HepG2 (cell line): ENCODE measurements around the gene HYAL2. TPM values are rescaled to one million over a fixed set of nuclear protein-coding genes. Genes with fewer than 3 reads are reported as not detected.

ENCODE experiments used
- CAMTA2 ChIP-seq: sonication (generic); formaldehyde crosslinking; IDR thresholded peaks from 2 replicates; pipeline ENCODE4 v1.4.0; 2020; ENCODE audit warnings: mild to moderate bottlenecking, missing genetic modification reagents, borderline replicate concordance
- CENPX ChIP-seq: sonication (generic); formaldehyde crosslinking; IDR thresholded peaks from 2 replicates; pipeline ENCODE4 v1.9.0; 2021; ENCODE audit warnings: mild to moderate bottlenecking, missing genetic modification reagents, moderate library complexity
- CHD2 ChIP-seq: IDR thresholded peaks from 2 replicates; pipeline ENCODE4 v1.6.1; 2011; ENCODE audit warnings: low read depth, low read length, improper control_type of control experiment
- MXD4 ChIP-seq: IDR thresholded peaks from 2 replicates; pipeline ENCODE4 v1.6.1; 2016; ENCODE audit warnings: mild to moderate bottlenecking, missing biosample characterization, missing genetic modification reagents
- NFAT5 ChIP-seq: sonication (generic); formaldehyde crosslinking; IDR thresholded peaks from 2 replicates; pipeline ENCODE4 v1.4.0; 2020; ENCODE audit warnings: missing genetic modification reagents
- PAWR ChIP-seq: sonication (generic); formaldehyde crosslinking; IDR thresholded peaks from 2 replicates; pipeline ENCODE4 v1.4.0; 2020; ENCODE audit warnings: missing genetic modification reagents, mild to moderate bottlenecking, borderline replicate concordance
- PCBP1 ChIP-seq: fragments of 200-400 bp; formaldehyde crosslinking; IDR thresholded peaks from 2 replicates; pipeline ENCODE4 v1.6.1; 2017; ENCODE audit warnings: mild to moderate bottlenecking, low read depth, low read length, borderline replicate concordance
- SNAI1 ChIP-seq: sonication (generic); formaldehyde crosslinking; IDR thresholded peaks from 2 replicates; pipeline ENCODE4 v1.5.0; 2020; ENCODE audit warnings: mild to moderate bottlenecking, missing genetic modification reagents, borderline replicate concordance
- ZFP37 ChIP-seq: sonication (generic); formaldehyde crosslinking; IDR thresholded peaks from 2 replicates; pipeline ENCODE4 v1.4.0; 2020; ENCODE audit warnings: missing genetic modification reagents, borderline replicate concordance
- ZNF264 ChIP-seq: sonication (generic); formaldehyde crosslinking; IDR thresholded peaks from 2 replicates; pipeline ENCODE4 v1.4.0; 2020; ENCODE audit warnings: missing genetic modification reagents
- ZNF501 ChIP-seq: sonication (generic); formaldehyde crosslinking; IDR thresholded peaks from 2 replicates; pipeline ENCODE4 v1.5.1; 2020; ENCODE audit warnings: mild to moderate bottlenecking, moderate library complexity, missing genetic modification reagents
- ZNF569 ChIP-seq: sonication (generic); formaldehyde crosslinking; IDR thresholded peaks from 2 replicates; pipeline ENCODE4 v1.5.0; 2020; ENCODE audit warnings: mild to moderate bottlenecking, missing genetic modification reagents, moderate library complexity, borderline replicate concordance
- ZNF580 ChIP-seq: IDR thresholded peaks from 2 replicates; pipeline ENCODE4 v1.6.1; 2016; ENCODE audit warnings: low read depth, borderline replicate concordance
- ZNF747 ChIP-seq: sonication (generic); formaldehyde crosslinking; IDR thresholded peaks from 2 replicates; pipeline ENCODE4 v1.8.1; 2023; ENCODE audit warnings: missing genetic modification reagents, mild to moderate bottlenecking, borderline replicate concordance
- ZNF775 ChIP-seq: sonication (generic); formaldehyde crosslinking; IDR thresholded peaks from 2 replicates; pipeline ENCODE4 v1.4.0; 2020; ENCODE audit warnings: missing genetic modification reagents, mild to moderate bottlenecking, moderate library complexity, borderline replicate concordance
- polyA plus RNA-seq, 8 experiments: library from polyadenylated mRNA; depleted of rRNA in 3 of 8; stranded (reverse) in 7 of 8; unstranded in 1 of 8; fragments of >200 nt; fragmentation: Illumina TruSeq in 4 of 8; extraction: Trizol in 4 of 8; gene quantifications; 2 replicates each; pipeline versions ENCODE4 v1.2.1 to v1.2.3, GENCODE V29; 2011 to 2016; ENCODE audit warnings: low read depth in 4 of 8, missing spikeins in 1 of 8, mixed read lengths in 1 of 8; ENCODE audit not compliant: insufficient read depth in 1 of 8
- total RNA-seq, 5 experiments: library from RNA; depleted of rRNA; stranded (reverse); fragments of >200 nt; fragmentation: Illumina TruSeq; extraction: Trizol; gene quantifications; 2 replicates each; pipeline ENCODE4 v1.2.3, GENCODE V29; 2016; ENCODE audit warnings: low read depth in 1 of 5

The HYAL2 gene
- total and polyA plus RNA-seq, 2 of the 13 experiments (the other 11 are each of a cell fraction or from before 2014, with no cell fraction given): 76.2 to 102 TPM

GRCh38 chr3:50327943-50328691, 5.6 kb upstream of the HYAL2 start, which contains the start of gene TUSC2 (continued):
- TF ChIP-seq ZNF569 (CRISPR knock-in tag): no peak
- peak; percentile 65; the same call in 1 of the 2 replicates for TF ChIP-seq ZNF501 (CRISPR knock-in tag)
- TF ChIP-seq ZNF747: peak; percentile 65; the same call in 1 of the 2 replicates
- no peak for TF ChIP-seq ZNF775
- no peak for TF ChIP-seq ZNF264 (CRISPR knock-in tag)
- TF ChIP-seq CENPX: no peak
- 0 out of 2 replicates have a peak, but pooled peaks have one; percentile 40 for TF ChIP-seq PAWR
- peak; percentile 53; the same call in 1 of the 2 replicates for TF ChIP-seq CHD2
- no peak for TF ChIP-seq CAMTA2 (CRISPR knock-in tag)
- peak; percentile 89 for TF ChIP-seq MXD4 (CRISPR knock-in tag)
- no peak for TF ChIP-seq SNAI1 (CRISPR knock-in tag)
- TF ChIP-seq ZNF580: 0 out of 2 replicates have a peak, but pooled peaks have one; percentile 35
- TF ChIP-seq PCBP1: no peak
- TF ChIP-seq ZFP37: no peak
- TF ChIP-seq NFAT5 (CRISPR knock-in tag): no peak
